Breast epithelium (tissue), 4 donors: ENCODE measurements around the gene TANGO2. TPM values are rescaled to one million over a fixed set of nuclear protein-coding genes. Genes with fewer than 3 reads are reported as not detected.
A peak's percentile ranks its signal among the peaks of the same experiment; 100 is the strongest.

Source experiments
- DNase-seq, 2 donors: peaks; one replicate each; pipeline ENCODE4 v3.0.0-alpha.2; 2019; ENCODE audit warnings: low spot score in 2 of 2
- H3K27ac ChIP-seq, 2 donors: fragments of 200-600 bp; sonication (generic) in 1 of 2; one replicate each; pipeline ENCODE4 v1.5.1; 2016 to 2019; ENCODE audit warnings: mild to moderate bottlenecking in 1 of 2
- H3K27me3 ChIP-seq, 2 donors: fragments of 200-600 bp; sonication (generic) in 1 of 2; one replicate each; pipeline versions ENCODE4 v1.5.1 to v1.6.0; 2017 to 2019; ENCODE audit warnings: control low read depth in 1 of 2, mild to moderate bottlenecking in 1 of 2
- H3K36me3 ChIP-seq: fragments of 200-600 bp; one replicate; pipeline ENCODE4 v1.5.1; 2019
- H3K4me1 ChIP-seq, 2 donors: fragments of 200-600 bp; sonication (generic); one replicate each; pipeline ENCODE4 v1.5.1; 2016 to 2019; ENCODE audit warnings: control low read depth in 1 of 2
- H3K4me3 ChIP-seq, 3 donors: fragments of 200-600 bp; sonication (generic); 1 replicate in 2 of 3; 2 replicates in 1 of 3; pipeline ENCODE4 v1.5.1; 2016 to 2019; ENCODE audit warnings: mild to moderate bottlenecking in 3 of 3, moderate library complexity in 2 of 3
- H3K9me3 ChIP-seq, 2 donors: fragments of 200-600 bp; sonication (generic) in 1 of 2; one replicate each; pipeline ENCODE4 v1.5.1; 2016 to 2019; ENCODE audit warnings: control low read depth in 1 of 2
- POLR2A ChIP-seq: fragments of 450-650 bp; IDR thresholded peaks from one replicate; pipeline ENCODE4 v1.6.1; 2016; ENCODE audit warnings: antibody characterized with exemption, mild to moderate bottlenecking, moderate library complexity
- POLR2AphosphoS5 ChIP-seq, 3 donors: sonication (generic); formaldehyde crosslinking; IDR thresholded peaks; one replicate each; pipeline ENCODE4 v1.6.1; 2017; ENCODE audit warnings: antibody characterized with exemption in 3 of 3
- intact Hi-C: fragments of 100-400 bp; cut with DNase I; formaldehyde crosslinking; loops from one replicate; pipeline ENCODE4 v1.15.1; 2023; ENCODE audit warnings: low total_unique reads
- total RNA-seq, 3 donors: library from RNA; depleted of rRNA; stranded (reverse); fragments of >200 nt; gene quantifications; one replicate each; pipeline ENCODE4 v1.1.0, GENCODE V29; 2016
- TF ChIP-seq, protein P1 (sequence below), 3 donors: fragments of 450-650 bp; IDR thresholded peaks; one replicate each; pipeline ENCODE4 v1.5.1; 2016 to 2017; ENCODE audit warnings: antibody characterized with exemption in 3 of 3, mild to moderate bottlenecking in 3 of 3, moderate library complexity in 3 of 3

The TANGO2 gene
- total RNA-seq, 3 donors from 2014 or later, result 25.9 to 55.4 (median 33.4) TPM

DNA sequence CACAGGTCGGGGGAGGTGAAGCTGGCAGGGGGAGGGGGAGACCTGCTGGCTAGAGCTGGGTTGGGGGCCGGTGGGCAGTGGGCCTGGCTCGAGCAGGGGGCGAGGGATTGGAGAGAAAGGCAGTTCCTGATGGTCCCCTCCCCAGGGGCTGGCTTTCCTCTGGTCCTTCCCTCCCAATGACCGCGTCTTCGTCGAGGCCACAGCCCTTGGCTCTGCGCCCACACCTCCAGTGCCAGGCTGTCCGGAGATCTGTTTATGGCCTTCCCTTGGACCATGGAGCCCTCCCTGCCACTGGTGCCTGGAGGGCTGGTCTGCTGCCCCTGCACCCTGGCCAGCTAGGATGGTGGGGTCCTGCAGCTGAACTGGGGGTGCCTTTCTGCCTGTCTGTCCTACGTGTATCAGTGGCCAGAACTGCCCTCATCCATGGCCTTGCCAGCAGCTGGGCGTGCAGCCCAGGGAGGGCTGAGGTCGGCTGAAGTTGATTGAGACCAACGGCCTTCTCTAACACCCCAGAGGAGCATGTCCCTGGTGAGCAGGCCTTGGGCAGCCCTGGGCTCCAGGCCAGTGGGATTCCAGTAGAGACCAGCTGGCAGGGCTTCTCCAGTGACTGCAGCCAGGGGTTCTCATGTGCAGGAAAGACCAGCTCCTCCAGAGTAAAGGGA is 12.3 kb downstream of the TANGO2 start:
- no peak overlapping the region for H3K27ac ChIP-seq

DNA sequence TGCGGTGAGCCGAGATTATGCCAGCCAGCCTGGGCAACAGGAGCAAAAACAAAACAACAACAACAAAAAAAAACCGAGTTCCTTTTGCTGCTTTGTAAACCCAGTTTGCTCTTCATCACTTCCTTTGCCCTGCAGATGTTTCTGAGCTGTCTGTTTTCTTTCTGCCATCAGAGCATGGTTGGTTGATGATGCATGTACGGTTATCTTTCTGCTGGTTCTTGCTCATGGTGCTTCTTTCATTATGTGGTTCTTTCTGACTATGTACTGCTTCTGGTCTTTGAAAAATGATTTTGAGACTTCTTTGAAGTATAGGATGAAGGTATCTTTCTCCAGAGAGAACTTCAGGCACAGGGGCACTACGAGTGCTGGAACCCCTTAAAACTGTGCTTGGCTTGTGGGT is 13.2 kb downstream of the TANGO2 start:
- DNase-seq, result no peak
- intact Hi-C loops, result no loop called here
- Histone ChIP-seq H3K9me3 (no peaks in the 10 kb centered on the region), H3K4me1 (peaks cover 0 to 5% of the 10 kb centered on the region in 2 donors), H3K36me3 (no peaks in the 10 kb centered on the region), H3K4me3 (no peak overlapping the region), H3K27ac (no peak overlapping the region), H3K27me3 (no peaks in the 10 kb centered on the region)
- no peak for TF ChIP-seq POLR2A
- TF ChIP-seq POLR2AphosphoS5 (IDR thresholded peaks at IDR 0.05), result no peak
- TF ChIP-seq, protein P1, sequence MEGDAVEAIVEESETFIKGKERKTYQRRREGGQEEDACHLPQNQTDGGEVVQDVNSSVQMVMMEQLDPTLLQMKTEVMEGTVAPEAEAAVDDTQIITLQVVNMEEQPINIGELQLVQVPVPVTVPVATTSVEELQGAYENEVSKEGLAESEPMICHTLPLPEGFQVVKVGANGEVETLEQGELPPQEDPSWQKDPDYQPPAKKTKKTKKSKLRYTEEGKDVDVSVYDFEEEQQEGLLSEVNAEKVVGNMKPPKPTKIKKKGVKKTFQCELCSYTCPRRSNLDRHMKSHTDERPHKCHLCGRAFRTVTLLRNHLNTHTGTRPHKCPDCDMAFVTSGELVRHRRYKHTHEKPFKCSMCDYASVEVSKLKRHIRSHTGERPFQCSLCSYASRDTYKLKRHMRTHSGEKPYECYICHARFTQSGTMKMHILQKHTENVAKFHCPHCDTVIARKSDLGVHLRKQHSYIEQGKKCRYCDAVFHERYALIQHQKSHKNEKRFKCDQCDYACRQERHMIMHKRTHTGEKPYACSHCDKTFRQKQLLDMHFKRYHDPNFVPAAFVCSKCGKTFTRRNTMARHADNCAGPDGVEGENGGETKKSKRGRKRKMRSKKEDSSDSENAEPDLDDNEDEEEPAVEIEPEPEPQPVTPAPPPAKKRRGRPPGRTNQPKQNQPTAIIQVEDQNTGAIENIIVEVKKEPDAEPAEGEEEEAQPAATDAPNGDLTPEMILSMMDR (IDR thresholded peaks at IDR 0.05), result no peak

More for the DNA sequence above, 12.3 kb downstream of the TANGO2 start:
- no peaks in the 10 kb centered on the region for H3K9me3 ChIP-seq
- peak overlapping the region in 1 of 3 donors; percentile 5 for H3K4me3 ChIP-seq
- TF ChIP-seq, protein P1 (IDR thresholded peaks at IDR 0.05), result no peak
- TF ChIP-seq POLR2AphosphoS5 (IDR thresholded peaks at IDR 0.05) (no peak), POLR2A (no peak)
- no peaks in the 10 kb centered on the region for H3K27me3 ChIP-seq
- H3K4me1 ChIP-seq, result peaks cover 0 to 6% of the 10 kb centered on the region in 2 donors
- intact Hi-C loops, result no loop called here
- H3K36me3 ChIP-seq, result no peaks in the 10 kb centered on the region
- no peak for DNase-seq

DNA sequence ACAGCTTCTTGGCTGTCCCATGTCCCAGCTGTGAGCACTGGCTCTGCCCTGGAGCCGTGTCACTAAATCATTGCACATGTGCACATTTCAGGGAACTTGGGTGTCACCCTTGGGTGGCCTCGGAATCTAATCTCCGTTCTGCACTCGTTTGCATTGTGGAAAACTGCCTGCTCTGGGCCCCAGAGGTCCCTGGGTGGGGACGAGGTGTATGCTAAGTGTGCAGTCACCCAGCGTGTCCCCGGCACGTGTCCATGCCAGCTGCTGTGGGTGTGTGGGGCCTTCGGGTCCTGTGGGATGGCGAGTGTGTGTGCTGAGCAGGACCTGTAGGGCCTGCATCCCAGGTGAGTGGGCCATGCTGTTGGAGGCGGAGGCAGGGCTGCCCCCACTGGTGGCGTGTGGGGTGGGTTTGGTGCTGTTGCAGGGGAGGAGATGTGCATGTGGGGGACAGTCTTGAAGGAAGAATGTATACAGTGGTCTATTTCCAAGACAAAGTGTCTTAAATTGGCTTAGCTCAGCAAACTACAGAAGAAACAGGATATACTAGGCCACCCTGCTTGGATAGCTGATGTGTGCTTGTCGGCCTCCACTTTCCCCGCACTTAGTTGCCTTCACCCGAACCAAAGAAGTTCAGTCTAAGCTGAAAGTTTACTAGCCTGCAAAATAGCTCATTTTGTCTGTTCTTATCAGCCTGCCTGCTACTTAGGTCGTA is 14.6 kb downstream of the TANGO2 start:
- Histone ChIP-seq H3K4me3 (no peak overlapping the region), H3K27ac (no peak overlapping the region), H3K27me3 (no peaks in the 10 kb centered on the region), H3K36me3 (no peaks in the 10 kb centered on the region), H3K4me1 (peaks cover 0 to 4% of the 10 kb centered on the region in 2 donors), H3K9me3 (no peaks in the 10 kb centered on the region)
- intact Hi-C loops, result no loop called here
- no peak for TF ChIP-seq POLR2AphosphoS5 (IDR thresholded peaks at IDR 0.05)
- TF ChIP-seq, protein P1 (IDR thresholded peaks at IDR 0.05), result no peak
- no peak for TF ChIP-seq POLR2A
- no peak for DNase-seq

DNA sequence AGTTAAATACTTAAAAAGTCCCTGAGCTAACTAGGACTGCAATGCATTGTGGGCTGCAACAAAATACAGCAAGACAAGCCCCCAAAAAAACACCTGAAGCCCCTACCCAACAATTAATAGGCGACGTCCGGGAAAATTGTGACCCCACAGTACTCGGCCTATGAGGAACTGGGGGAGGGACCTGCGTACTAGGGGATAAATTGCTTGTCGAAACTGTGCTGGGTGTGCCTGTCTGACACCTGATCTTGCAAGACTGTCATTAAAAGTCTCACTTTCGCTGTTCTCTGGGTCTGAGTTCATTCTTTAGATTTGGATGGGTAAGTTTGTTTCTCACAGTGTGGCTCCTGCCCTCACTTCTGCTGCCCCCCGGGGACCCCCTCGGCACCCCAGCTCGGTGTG is 15.2 kb downstream of the TANGO2 start:
- intact Hi-C loops, result no loop called here
- no peaks in the 10 kb centered on the region for H3K36me3 ChIP-seq

More for the DNA sequence above, 15.2 kb downstream of the TANGO2 start:
- no peaks in the 10 kb centered on the region for H3K27me3 ChIP-seq
- H3K9me3 ChIP-seq, result no peaks in the 10 kb centered on the region
- H3K27ac ChIP-seq, result no peak overlapping the region
- no peak for DNase-seq
- peaks cover 0 to 4% of the 10 kb centered on the region in 2 donors for H3K4me1 ChIP-seq
- TF ChIP-seq, protein P1 (IDR thresholded peaks at IDR 0.05), result no peak
- TF ChIP-seq POLR2AphosphoS5 (IDR thresholded peaks at IDR 0.05) (no peak), POLR2A (no peak)
- H3K4me3 ChIP-seq, result no peak overlapping the region
